ENCODE measurements around the gene ETF1.
A peak's percentile ranks its signal among the peaks of the same experiment; 100 is the strongest.

Gene ETF1

DNA sequence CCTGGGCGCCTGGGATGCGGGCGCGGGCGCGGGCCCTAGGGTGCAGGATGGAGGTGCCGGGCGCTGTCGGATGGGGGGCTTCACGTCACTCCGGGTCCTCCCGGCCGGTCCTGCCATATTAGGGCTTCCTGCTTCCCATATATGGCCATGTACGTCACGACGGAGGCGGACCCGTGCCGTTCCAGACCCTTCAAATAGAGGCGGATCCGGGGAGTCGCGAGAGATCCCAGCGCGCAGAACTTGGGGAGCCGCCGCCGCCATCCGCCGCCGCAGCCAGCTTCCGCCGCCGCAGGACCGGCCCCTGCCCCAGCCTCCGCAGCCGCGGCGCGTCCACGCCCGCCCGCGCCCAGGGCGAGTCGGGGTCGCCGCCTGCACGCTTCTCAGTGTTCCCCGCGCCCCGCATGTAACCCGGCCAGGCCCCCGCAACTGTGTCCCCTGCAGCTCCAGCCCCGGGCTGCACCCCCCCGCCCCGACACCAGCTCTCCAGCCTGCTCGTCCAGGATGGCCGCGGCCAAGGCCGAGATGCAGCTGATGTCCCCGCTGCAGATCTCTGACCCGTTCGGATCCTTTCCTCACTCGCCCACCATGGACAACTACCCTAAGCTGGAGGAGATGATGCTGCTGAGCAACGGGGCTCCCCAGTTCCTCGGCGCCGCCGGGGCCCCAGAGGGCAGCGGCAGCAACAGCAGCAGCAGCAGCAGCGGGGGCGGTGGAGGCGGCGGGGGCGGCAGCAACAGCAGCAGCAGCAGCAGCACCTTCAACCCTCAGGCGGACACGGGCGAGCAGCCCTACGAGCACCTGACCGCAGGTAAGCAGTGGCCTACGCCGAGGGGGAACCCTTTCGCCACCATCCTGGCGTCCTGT lies 77.5 kb downstream of the ETF1 start, which contains the start of gene EGR1:
Gene EGR1, plus strand, starts transcription at position 219 of the 864 bp plus-strand sequence. Its CDS starts 283 bp downstream, at position 502.
- H3K4me2 ChIP-seq (ENCODE audit: low read depth, low read length, poor library complexity, severe bottlenecking): peak within 1 kb of the TSS; percentile 95
- H3K36me3 ChIP-seq (ENCODE audit: insufficient read depth, low read length): no peaks in the 10 kb centered on the region
- peaks cover 4% of the 10 kb centered on the region for H4K20me1 ChIP-seq (ENCODE audit: insufficient read depth, low read length, poor library complexity, severe bottlenecking)
- H3K4me3 ChIP-seq (ENCODE audit: low read length, poor library complexity, severe bottlenecking): peak within 1 kb of the TSS; percentile 82
- H3K9me3 ChIP-seq (ENCODE audit: insufficient read depth, low read depth, low read length): no peaks in the 10 kb centered on the region
- peak within 1 kb of the TSS; percentile 82 for H3K9ac ChIP-seq (ENCODE audit: low read depth, low read length, poor library complexity, severe bottlenecking)
- H3K4me1 ChIP-seq (ENCODE audit: insufficient read depth, low read length, poor library complexity, severe bottlenecking): peaks cover 8% of the 10 kb centered on the region
- no peaks in the 10 kb centered on the region for H3K79me2 ChIP-seq (ENCODE audit: insufficient read depth, low read length)
- no peaks in the 10 kb centered on the region for H3F3A ChIP-seq (ENCODE audit: low read depth)
- peak within 1 kb of the TSS; percentile 93 for H2AFZ ChIP-seq (ENCODE audit: low read length)
- TF ChIP-seq EZH2phosphoT487 (IDR thresholded peaks at IDR 0.05; ENCODE audit: borderline replicate concordance): no peak
- TF ChIP-seq, protein P1, sequence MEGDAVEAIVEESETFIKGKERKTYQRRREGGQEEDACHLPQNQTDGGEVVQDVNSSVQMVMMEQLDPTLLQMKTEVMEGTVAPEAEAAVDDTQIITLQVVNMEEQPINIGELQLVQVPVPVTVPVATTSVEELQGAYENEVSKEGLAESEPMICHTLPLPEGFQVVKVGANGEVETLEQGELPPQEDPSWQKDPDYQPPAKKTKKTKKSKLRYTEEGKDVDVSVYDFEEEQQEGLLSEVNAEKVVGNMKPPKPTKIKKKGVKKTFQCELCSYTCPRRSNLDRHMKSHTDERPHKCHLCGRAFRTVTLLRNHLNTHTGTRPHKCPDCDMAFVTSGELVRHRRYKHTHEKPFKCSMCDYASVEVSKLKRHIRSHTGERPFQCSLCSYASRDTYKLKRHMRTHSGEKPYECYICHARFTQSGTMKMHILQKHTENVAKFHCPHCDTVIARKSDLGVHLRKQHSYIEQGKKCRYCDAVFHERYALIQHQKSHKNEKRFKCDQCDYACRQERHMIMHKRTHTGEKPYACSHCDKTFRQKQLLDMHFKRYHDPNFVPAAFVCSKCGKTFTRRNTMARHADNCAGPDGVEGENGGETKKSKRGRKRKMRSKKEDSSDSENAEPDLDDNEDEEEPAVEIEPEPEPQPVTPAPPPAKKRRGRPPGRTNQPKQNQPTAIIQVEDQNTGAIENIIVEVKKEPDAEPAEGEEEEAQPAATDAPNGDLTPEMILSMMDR (conservative IDR thresholded peaks at IDR 0.05; ENCODE audit: low read length): no peak
- H3K27me3 ChIP-seq (ENCODE audit: insufficient read depth, low read length, poor library complexity, severe bottlenecking): peaks cover 29% of the 10 kb centered on the region
- H3K9me2 ChIP-seq (replicated peaks; ENCODE audit: low read depth, low read length): no peaks in the 10 kb centered on the region

DNA sequence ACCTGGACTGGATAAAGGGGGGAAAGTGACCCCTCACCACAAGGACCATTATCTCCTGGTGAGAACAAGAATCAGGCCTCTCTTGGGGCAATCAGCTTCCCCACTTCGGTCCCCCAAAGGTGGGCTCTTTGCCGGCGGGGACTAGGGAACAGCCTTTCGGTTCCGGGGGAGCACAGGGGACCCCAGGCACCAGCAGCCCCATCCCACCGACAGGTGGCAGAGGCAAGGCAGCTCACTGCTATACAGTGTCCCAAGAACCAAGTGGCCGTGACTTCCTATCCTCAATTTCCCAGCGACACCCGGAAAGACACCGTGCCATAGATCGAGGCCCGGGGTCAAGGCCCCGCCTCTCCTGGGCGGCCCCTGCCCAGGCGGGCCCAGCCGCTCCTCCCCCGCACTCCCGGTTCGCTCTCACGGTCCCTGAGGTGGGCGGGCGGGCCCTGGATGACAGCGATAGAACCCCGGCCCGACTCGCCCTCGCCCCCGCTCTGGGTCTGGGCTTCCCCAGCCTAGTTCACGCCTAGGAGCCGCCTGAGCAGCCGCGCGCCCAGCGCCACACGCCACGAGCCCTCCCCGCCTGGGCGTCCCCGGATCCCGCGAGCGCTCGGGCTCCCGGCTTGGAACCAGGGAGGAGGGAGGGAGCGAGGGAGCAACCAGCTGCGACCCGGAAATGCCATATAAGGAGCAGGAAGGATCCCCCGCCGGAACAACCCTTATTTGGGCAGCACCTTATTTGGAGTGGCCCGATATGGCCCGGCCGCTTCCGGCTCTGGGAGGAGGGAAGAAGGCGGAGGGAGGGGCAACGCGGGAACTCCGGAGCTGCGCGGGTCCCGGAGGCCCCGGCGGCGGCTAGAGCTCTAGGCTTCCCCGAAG lies 78.4 kb downstream of the ETF1 start:
- Histone ChIP-seq H3K4me1 (ENCODE audit: insufficient read depth, low read length, poor library complexity, severe bottlenecking) (peaks cover 17% of the 10 kb centered on the region), H2AFZ (ENCODE audit: low read length) (peak overlapping the region; percentile 93), H3K79me2 (ENCODE audit: insufficient read depth, low read length) (no peaks in the 10 kb centered on the region), H3K4me2 (ENCODE audit: low read depth, low read length, poor library complexity, severe bottlenecking) (peak overlapping the region; percentile 95), H3K36me3 (ENCODE audit: insufficient read depth, low read length) (no peaks in the 10 kb centered on the region), H3K9ac (ENCODE audit: low read depth, low read length, poor library complexity, severe bottlenecking) (peak overlapping the region; percentile 82), H3K27me3 (ENCODE audit: insufficient read depth, low read length, poor library complexity, severe bottlenecking) (peaks cover 29% of the 10 kb centered on the region), H3K4me3 (ENCODE audit: low read length, poor library complexity, severe bottlenecking) (peak overlapping the region; percentile 82), H3F3A (ENCODE audit: low read depth) (no peaks in the 10 kb centered on the region), H4K20me1 (ENCODE audit: insufficient read depth, low read length, poor library complexity, severe bottlenecking) (peaks cover 4% of the 10 kb centered on the region), H3K9me3 (ENCODE audit: insufficient read depth, low read depth, low read length) (no peaks in the 10 kb centered on the region), H3K9me2 (replicated peaks; ENCODE audit: low read depth, low read length) (no peaks in the 10 kb centered on the region)
- no peak for TF ChIP-seq EZH2phosphoT487 (IDR thresholded peaks at IDR 0.05; ENCODE audit: borderline replicate concordance)
- TF ChIP-seq, protein P1 (conservative IDR thresholded peaks at IDR 0.05; ENCODE audit: low read length): peak; percentile 22

DNA sequence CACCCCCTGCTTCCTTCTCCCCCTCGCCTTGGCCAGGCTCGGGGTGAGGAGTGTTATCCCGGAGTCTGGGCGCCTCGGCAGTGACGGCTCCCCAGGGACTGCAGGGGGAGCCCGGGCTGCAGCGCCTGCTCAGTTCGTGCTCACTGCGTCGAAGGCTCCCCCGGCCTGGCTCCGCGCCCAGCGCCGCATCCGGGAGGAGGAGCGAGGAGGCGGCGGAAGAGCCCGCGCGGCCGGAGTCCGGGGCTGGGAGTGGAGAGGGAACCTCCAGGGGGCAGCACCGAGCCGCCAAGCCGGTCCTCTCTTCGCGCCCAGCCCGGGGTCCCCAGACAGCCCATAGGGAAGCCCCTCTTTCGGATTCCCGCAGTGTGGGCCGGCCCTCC lies 79.0 kb downstream of the ETF1 start:
- Histone ChIP-seq H3K9ac (ENCODE audit: low read depth, low read length, poor library complexity, severe bottlenecking) (peak overlapping the region; percentile 82), H3K4me2 (ENCODE audit: low read depth, low read length, poor library complexity, severe bottlenecking) (peak overlapping the region; percentile 95), H3K36me3 (ENCODE audit: insufficient read depth, low read length) (no peaks in the 10 kb centered on the region), H4K20me1 (ENCODE audit: insufficient read depth, low read length, poor library complexity, severe bottlenecking) (peaks cover 4% of the 10 kb centered on the region), H3F3A (ENCODE audit: low read depth) (no peaks in the 10 kb centered on the region), H3K27me3 (ENCODE audit: insufficient read depth, low read length, poor library complexity, severe bottlenecking) (peaks cover 29% of the 10 kb centered on the region), H3K4me3 (ENCODE audit: low read length, poor library complexity, severe bottlenecking) (peak overlapping the region; percentile 82), H3K9me2 (replicated peaks; ENCODE audit: low read depth, low read length) (no peaks in the 10 kb centered on the region), H3K79me2 (ENCODE audit: insufficient read depth, low read length) (no peaks in the 10 kb centered on the region), H2AFZ (ENCODE audit: low read length) (peak overlapping the region; percentile 94), H3K4me1 (ENCODE audit: insufficient read depth, low read length, poor library complexity, severe bottlenecking) (peaks cover 23% of the 10 kb centered on the region), H3K9me3 (ENCODE audit: insufficient read depth, low read depth, low read length) (no peaks in the 10 kb centered on the region)
- TF ChIP-seq, protein P1 (conservative IDR thresholded peaks at IDR 0.05; ENCODE audit: low read length): peak; percentile 73
- no peak for TF ChIP-seq EZH2phosphoT487 (IDR thresholded peaks at IDR 0.05; ENCODE audit: borderline replicate concordance)
